Measurements from ENCODE around the gene PXYLP1.

DNA sequence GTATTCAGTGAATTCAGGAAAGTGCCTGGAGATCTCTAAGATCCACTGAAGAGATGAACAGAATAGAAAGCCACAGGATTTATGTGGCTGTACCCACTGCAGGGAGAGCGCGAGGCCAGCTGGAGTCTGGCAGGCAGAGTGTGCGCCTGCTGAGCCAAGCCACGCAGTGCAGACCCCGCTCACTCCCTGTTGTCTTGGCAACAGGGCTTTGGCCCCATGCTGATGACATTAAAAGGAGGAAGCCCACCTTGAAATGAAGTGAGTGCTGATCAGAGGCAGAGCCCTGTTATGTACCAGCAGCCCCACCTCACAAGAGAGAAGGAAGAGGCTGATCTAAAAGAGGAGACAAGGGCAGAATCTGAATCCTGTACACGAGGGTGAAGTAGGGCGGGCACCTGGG is 36.7 kb downstream of the PXYLP1 start:
- TF ChIP-seq CTCF (IDR thresholded peaks at IDR 0.05) (no peak), POLR2A (IDR thresholded peaks at IDR 0.05) (no peak)

Measured in thyroid gland (tissue), 4 donors.